Heart left ventricle (tissue), 16 donors: Measurements from ENCODE around the gene NFATC2IP. TPM values are rescaled to one million over a fixed set of nuclear protein-coding genes. Genes with fewer than 3 reads are reported as not detected.

ENCODE experiments used
- ATAC-seq, 4 donors: fragments of 200-7000 bp; cut with Tn5 transposase; one replicate each; pipeline ENCODE4 v1.9.1; 2020 to 2022; ENCODE audit warnings: moderate library complexity in 4 of 4, mild to moderate bottlenecking in 3 of 4, moderate number of reproducible peaks in 1 of 4
- DNase-seq, 5 donors: peaks; one replicate each; pipeline ENCODE4 v3.0.0-alpha.2; 2020
- H3K27ac ChIP-seq, 12 donors: fragments of 200-600 bp; sonication (generic) in 4 of 12; one replicate each; pipeline versions ENCODE4 v1.5.0 to v1.8.0; 2016 to 2022; ENCODE audit warnings: mild to moderate bottlenecking in 2 of 12
- H3K27me3 ChIP-seq, 9 donors: fragments of 200-600 bp; sonication (generic) in 2 of 9; one replicate each; pipeline versions ENCODE4 v1.5.1 to v1.8.0; 2016 to 2022; ENCODE audit warnings: mild to moderate bottlenecking in 3 of 9
- H3K36me3 ChIP-seq, 9 donors: fragments of 200-600 bp; sonication (generic) in 2 of 9; one replicate each; pipeline versions ENCODE4 v1.5.0 to v1.8.0; 2018 to 2022; ENCODE audit warnings: mild to moderate bottlenecking in 2 of 9
- H3K4me1 ChIP-seq, 12 donors: fragments of 200-600 bp; sonication (generic) in 4 of 12; one replicate each; pipeline versions ENCODE4 v1.5.0 to v1.8.0; 2016 to 2022; ENCODE audit warnings: mild to moderate bottlenecking in 3 of 12
- H3K4me3 ChIP-seq, 12 donors: fragments of 200-600 bp; sonication (generic) in 4 of 12; one replicate each; pipeline versions ENCODE4 v1.5.0 to v1.8.0; 2017 to 2022; ENCODE audit warnings: mild to moderate bottlenecking in 9 of 12, moderate library complexity in 4 of 12
- H3K9me3 ChIP-seq, 12 donors: fragments of 200-600 bp; sonication (generic) in 4 of 12; one replicate each; pipeline versions ENCODE4 v1.5.0 to v1.8.0; 2016 to 2022; ENCODE audit warnings: mild to moderate bottlenecking in 1 of 12
- CTCF ChIP-seq, 12 donors: fragments of 200-600 bp; sonication (generic) in 4 of 12; IDR thresholded peaks; one replicate each; pipeline versions ENCODE4 v1.5.0 to v1.8.0; 2018 to 2022; ENCODE audit warnings: antibody characterized with exemption in 12 of 12, mild to moderate bottlenecking in 5 of 12
- POLR2A ChIP-seq, 2 donors: fragments of 450-650 bp; IDR thresholded peaks; one replicate each; pipeline ENCODE4 v1.6.1; 2017; ENCODE audit warnings: antibody characterized with exemption in 2 of 2, mild to moderate bottlenecking in 2 of 2, moderate library complexity in 2 of 2
- WGBS, 4 donors: extraction: QIAGEN DNeasy Blood & Tissue Kit in 2 of 4; methylation state at CpG; one replicate each; pipeline versions ENCODE4 v1.1.5 to v1.1.7; 2013 to 2018; 5-methylcytosine and 5-hydroxymethylcytosine counted together
- intact Hi-C, 10 donors: fragments of 100-400 bp; cut with DNase I; formaldehyde crosslinking; loops; one replicate each; pipeline versions ENCODE4 v1.11.1 to v1.14.2; 2022
- polyA plus RNA-seq, 2 donors: library from polyadenylated mRNA; stranded (reverse); fragments of 200-250 nt; gene quantifications; one replicate each; pipeline ENCODE4 v1.2.3, GENCODE V29; 2013
- total RNA-seq, 9 donors: library from RNA; depleted of rRNA in 2 of 9; stranded (reverse); fragments of >200 nt in 2 of 9; fragmentation: NEBNext Ultra II Directional in 3 of 9; extraction: Animal tissue kit (Norgen Biotek cat#: 25700) in 3 of 9; gene quantifications; one replicate each; pipeline versions ENCODE4 v1.1.0 to v1.2.4, GENCODE V29; 2016 to 2023
- donor health status: ischemic (EF 13 %, LVEDD 7.1; RV severe dilation, severe dysfunction).
- donor health status: healthy with polysubstance abuse.
- donor health status: DM: no; HTN: yes; CAD: no.
- donor health status: DM: no; HTN: no; CAD: no.
- donor health status: ischemic (EF 25% LVEDD 6.9; RV normal size, moderate dysfunction).
- donor health status: ischemic (EF 25% LVEDD 5.7; RV mildly dilated, moderate dysfunction).
- donor health status: healthy.
- donor health status: DM: yes; HTN: yes; CAD: no.
- donor health status: ischemic (EF 35%, LVEDD 5.7; RV mildly dilated, moderate dysfunction).
- donor health status: nonischemic (EF 11% LVEDD 7.7; RV severe dilation, severe dysfunction).
- donor health status: DM: yes; HTN: yes; CAD: no.
- donor health status: PGD.
- donor health status: ischemic (EF 29% LVEDD 5.4; RV normal size, mild dysfunction).
- donor health status: nonischemic (EF 23%, LVEDD 6.1; RV moderate dilation, normal function).

Gene NFATC2IP
- total and polyA plus RNA-seq, 11 donors: 11.1 to 25.3 (median 19.5) TPM

GRCh38 chr16:28915181-28915580 is 35.6 kb upstream of the NFATC2IP start:
- no peak for ATAC-seq
- H3K36me3 ChIP-seq: peaks cover 0 to 96% (median 77%) of the 10 kb centered on the region in 9 donors
- no peak for TF ChIP-seq CTCF (IDR thresholded peaks at IDR 0.05)
- TF ChIP-seq POLR2A (IDR thresholded peaks at IDR 0.05): no peak
- intact Hi-C loops: no loop called here
- no peaks in the 10 kb centered on the region for H3K4me1 ChIP-seq
- no peak overlapping the region for H3K4me3 ChIP-seq
- H3K27me3 ChIP-seq: no peaks in the 10 kb centered on the region
- H3K9me3 ChIP-seq: no peaks in the 10 kb centered on the region
- no peak overlapping the region for H3K27ac ChIP-seq
- no peak for DNase-seq

- 89 to 92% (median 91%) methylated on average over 7 of the region's 7 CpGs for WGBS, 4 donors
- no peak for TF ChIP-seq CTCF (IDR thresholded peaks at IDR 0.05)
- TF ChIP-seq POLR2A (IDR thresholded peaks at IDR 0.05): no peak
- peaks cover 0 to 92% (median 70%) of the 10 kb centered on the region in 9 donors for H3K36me3 ChIP-seq
- DNase-seq (no peak), ATAC-seq (no peak)
- no peak overlapping the region for H3K27ac ChIP-seq
- intact Hi-C loops: loop anchor here in 1 of 10 donors (2.0 kb wide), 1 partner anchor 20 kb away; no protein-coding TSS in a partner anchor
- H3K9me3 ChIP-seq: no peaks in the 10 kb centered on the region
- no peak overlapping the region for H3K4me3 ChIP-seq
- no peaks in the 10 kb centered on the region for H3K4me1 ChIP-seq
- H3K27me3 ChIP-seq: no peaks in the 10 kb centered on the region
These were observed 33.6 kb upstream of the NFATC2IP start for GRCh38 chr16:28917095-28917494.

GRCh38 chr16:28918698-28919097 is 32.0 kb upstream of the NFATC2IP start:
- peaks cover 0 to 85% (median 67%) of the 10 kb centered on the region in 9 donors for H3K36me3 ChIP-seq
- ATAC-seq: no peak
- TF ChIP-seq CTCF (IDR thresholded peaks at IDR 0.05): no peak
- TF ChIP-seq POLR2A (IDR thresholded peaks at IDR 0.05): no peak

GRCh38 chr16:28923231-28923587 is 27.5 kb upstream of the NFATC2IP start:
- ATAC-seq: no peak
- intact Hi-C loops: loop anchor here in 3 of 10 donors (5.0 to 10.0 kb wide), 3 partner anchors 41 to 58 kb away; partner anchors contain the start of genes ATP2A1 (in 1 of the 3) and SH2B1 (in 1 of the 3)
- no peaks in the 10 kb centered on the region for H3K27me3 ChIP-seq
- peaks cover 0 to 42% (median 25%) of the 10 kb centered on the region in 9 donors for H3K36me3 ChIP-seq
- WGBS, 4 donors: 92 to 99% (median 97%) methylated on average over 3 of the region's 3 CpGs
- DNase-seq: no peak
- no peaks in the 10 kb centered on the region for H3K9me3 ChIP-seq
- H3K4me3 ChIP-seq: no peak overlapping the region
- peaks cover 0 to 14% (median 8%) of the 10 kb centered on the region in 12 donors for H3K4me1 ChIP-seq
- H3K27ac ChIP-seq: no peak overlapping the region
- no peak for TF ChIP-seq POLR2A (IDR thresholded peaks at IDR 0.05)
- no peak for TF ChIP-seq CTCF (IDR thresholded peaks at IDR 0.05)

More at GRCh38 chr16:28918698-28919097, 32.0 kb upstream of the NFATC2IP start:
- H3K4me3 ChIP-seq: no peak overlapping the region
- 96 to 100% (median 98%) methylated on average over 3 of the region's 3 CpGs for WGBS, 4 donors
- intact Hi-C loops: no loop called here
- no peak overlapping the region for H3K27ac ChIP-seq
- peaks cover 0 to 3% (median 0%) of the 10 kb centered on the region in 12 donors for H3K4me1 ChIP-seq
- no peaks in the 10 kb centered on the region for H3K9me3 ChIP-seq
- H3K27me3 ChIP-seq: no peaks in the 10 kb centered on the region
- DNase-seq: no peak
